HCT116 (cell line): Measurements from ENCODE around the gene SPTBN4. TPM values are rescaled to one million over a fixed set of nuclear protein-coding genes. Genes with fewer than 3 reads are reported as not detected.

Source experiments
- ATAC-seq: fragments of 200-7000 bp; cut with Tn5 transposase; 2 replicates; pipeline ENCODE4 v1.9.1; 2020; ENCODE audit warnings: mild to moderate bottlenecking, moderate library complexity
- BruUV-seq: library from RNA; stranded (reverse); fragments of 400-500 nt; replicated peaks from 2 replicates; lab custom pipeline; 2021; lab: Mats Ljungman, UMichigan
- CTCF ChIA-PET: fragments of 300-600 bp; sonication (Branson Sonifier 250); formaldehyde crosslinking; loops from one replicate; lab custom pipeline; 2021; ENCODE audit warnings: antibody characterized with exemption; lab: Charles Lee
- POLR2A ChIA-PET: fragments of 300-600, 350-600 bp; sonication (Branson Sonifier 250); formaldehyde crosslinking; loops from one replicate; lab custom pipeline; 2021; ENCODE audit warnings: antibody characterized with exemption; lab: Charles Lee
- RAD21 ChIA-PET, 2 experiments: fragments of 300-600 bp; sonication (Branson Sonifier 250); formaldehyde crosslinking; loops; one replicate each; lab custom pipeline; 2023; ENCODE audit warnings: low total read pairs in 2 of 2; ENCODE audit not compliant: uncharacterized antibody in 2 of 2, unreplicated experiment in 2 of 2, low non-redundant PET in 1 of 2; lab: Charles Lee
- DNase-seq: peaks from one replicate; pipeline ENCODE4 v3.0.0-alpha.2; 2010; ENCODE audit warnings: low read depth, low spot score
- H2AFZ ChIP-seq: fragments of 200-600 bp; shearing (Covaris generic), sonication (generic); 2 replicates; pipeline ENCODE4 v1.6.1; 2017; ENCODE audit warnings: low read depth, mixed run types, mixed read lengths, antibody characterized with exemption, low read length; ENCODE audit not compliant: poor library complexity, severe bottlenecking
- H3K27ac ChIP-seq: 2 replicates; pipeline ENCODE4 v1.5.1; 2012; ENCODE audit warnings: low read depth, low read length
- H3K27me3 ChIP-seq: fragments of 200-600 bp; sonication (generic); 2 replicates; pipeline ENCODE4 v1.6.1; 2016; ENCODE audit warnings: mixed run types, low read length, mixed read lengths; ENCODE audit not compliant: insufficient read depth
- H3K36me3 ChIP-seq, 2 experiments: fragments of 200-500 bp in 1 of 2; fragments of 200-600 bp in 1 of 2; sonication (Bioruptor generic) in 1 of 2; sonication (generic) in 1 of 2; 2 replicates each; pipeline versions ENCODE4 v1.5.1 to v1.6.1; 2014 to 2016; ENCODE audit warnings: low read length in 2 of 2, inconsistent platforms in 1 of 2, mixed read lengths in 1 of 2, mixed run types in 1 of 2; ENCODE audit not compliant: insufficient read depth in 2 of 2, control insufficient read depth in 1 of 2
- H3K4me1 ChIP-seq, 2 experiments: fragments of 200-600 bp in 1 of 2; sonication (generic) in 1 of 2; 2 replicates each; pipeline versions ENCODE4 v1.5.1 to v1.6.1; 2012 to 2017; ENCODE audit warnings: low read length in 2 of 2, inconsistent platforms in 1 of 2, mild to moderate bottlenecking in 1 of 2, mixed read lengths in 1 of 2, mixed run types in 1 of 2, moderate library complexity in 1 of 2; ENCODE audit not compliant: insufficient read depth in 2 of 2, control insufficient read depth in 1 of 2
- H3K4me2 ChIP-seq: fragments of 200-600 bp; sonication (generic); 2 replicates; pipeline ENCODE4 v1.6.1; 2017; ENCODE audit warnings: mixed run types, low read length, mixed read lengths
- H3K4me3 ChIP-seq, 2 experiments: fragments of 200-600 bp in 1 of 2; sonication (generic) in 1 of 2; replicated peaks in 1 of 2; 2 replicates each; pipeline ENCODE4 v1.5.1; 2011 to 2016; ENCODE audit warnings: low read length in 2 of 2, control low read depth in 1 of 2, low read depth in 1 of 2, mild to moderate bottlenecking in 1 of 2, mixed read lengths in 1 of 2, mixed run types in 1 of 2
- H3K79me2 ChIP-seq: fragments of 200-600 bp; sonication (generic); 2 replicates; pipeline ENCODE4 v1.6.1; 2017; ENCODE audit warnings: mild to moderate bottlenecking, mixed run types, low read length, moderate library complexity, mixed read lengths; ENCODE audit not compliant: insufficient read depth
- H3K9ac ChIP-seq: fragments of 200-600 bp; sonication (generic); 2 replicates; pipeline ENCODE4 v1.6.1; 2016; ENCODE audit warnings: low read length, mixed read lengths
- H3K9me2 ChIP-seq: fragments of 200-600 bp; sonication (generic), shearing (Covaris generic); 2 replicates; pipeline ENCODE4 v1.6.1; 2017; ENCODE audit warnings: mixed run types, mild to moderate bottlenecking, moderate library complexity; ENCODE audit not compliant: insufficient read depth
- H3K9me3 ChIP-seq, 2 experiments: fragments of 200-500 bp in 1 of 2; fragments of 200-600 bp in 1 of 2; sonication (Bioruptor generic) in 1 of 2; sonication (generic) in 1 of 2; 2 replicates each; pipeline ENCODE4 v1.6.1; 2014 to 2017; ENCODE audit warnings: low read length in 2 of 2, mixed read lengths in 2 of 2, inconsistent platforms in 1 of 2, low read depth in 1 of 2, mild to moderate bottlenecking in 1 of 2, mixed run types in 1 of 2, moderate library complexity in 1 of 2; ENCODE audit not compliant: control insufficient read depth in 1 of 2, insufficient read depth in 1 of 2
- H4K20me1 ChIP-seq: fragments of 200-600 bp; sonication (generic), shearing (Covaris generic); 2 replicates; pipeline ENCODE4 v1.6.1; 2017; ENCODE audit warnings: mixed run types, mild to moderate bottlenecking, moderate library complexity; ENCODE audit not compliant: insufficient read depth
- ATF3 ChIP-seq: IDR thresholded peaks from 2 replicates; pipeline ENCODE4 v1.6.1; 2012
- CEBPB ChIP-seq: IDR thresholded peaks from 2 replicates; pipeline ENCODE4 v1.6.1; 2012; ENCODE audit warnings: low read depth
- EGR1 ChIP-seq: IDR thresholded peaks from 2 replicates; pipeline ENCODE4 v1.6.1; 2012; ENCODE audit warnings: low read depth
- ELF1 ChIP-seq: IDR thresholded peaks from 2 replicates; pipeline ENCODE4 v1.6.1; 2012; ENCODE audit warnings: low read depth, borderline replicate concordance
- EZH2phosphoT487 ChIP-seq: fragments of 200-600 bp; IDR thresholded peaks from 2 replicates; pipeline ENCODE4 v1.6.1; 2018; ENCODE audit warnings: antibody characterized with exemption, borderline replicate concordance
- JUND ChIP-seq: IDR thresholded peaks from 2 replicates; pipeline ENCODE4 v1.6.1; 2012
- POLR2AphosphoS5 ChIP-seq: IDR thresholded peaks from 2 replicates; pipeline ENCODE4 v1.6.1; 2011; ENCODE audit warnings: mild to moderate bottlenecking, low read depth, low read length, moderate library complexity
- RAD21 ChIP-seq: IDR thresholded peaks from 2 replicates; pipeline ENCODE4 v1.6.1; 2012; ENCODE audit warnings: low read depth, mild to moderate bottlenecking
- REST ChIP-seq: IDR thresholded peaks from 2 replicates; pipeline ENCODE4 v1.6.1; 2012; ENCODE audit warnings: low read depth
- SIN3A ChIP-seq: IDR thresholded peaks from 2 replicates; pipeline ENCODE4 v1.6.1; 2012; ENCODE audit warnings: low read depth
- SP1 ChIP-seq: IDR thresholded peaks from 2 replicates; pipeline ENCODE4 v1.6.1; 2012; ENCODE audit warnings: low read depth
- YY1 ChIP-seq: IDR thresholded peaks from 2 replicates; pipeline ENCODE4 v1.6.1; 2011; ENCODE audit warnings: low read length, low read depth, moderate library complexity, mild to moderate bottlenecking; ENCODE audit not compliant: insufficient replicate concordance; ENCODE audit errors: extremely low read depth
- ZNF274 ChIP-seq: fragments of 200-500 bp; sonication (Bioruptor generic); IDR thresholded peaks from 2 replicates; pipeline ENCODE4 v1.6.1; 2014; ENCODE audit warnings: mild to moderate bottlenecking, low read depth, low read length, inconsistent platforms
- intact Hi-C: fragments of 100-400 bp; cut with micrococcal nuclease; formaldehyde crosslinking; loops from 2 replicates; pipeline ENCODE4 v1.10.0; 2022
- total RNA-seq: library from RNA; stranded (reverse); gene quantifications from one replicate; pipeline ENCODE4 v1.2.1, GENCODE V29; 2021; ENCODE audit not compliant: unreplicated experiment

The SPTBN4 gene
- total RNA-seq, 1 experiment from 2014 or later: 4.6 TPM

GRCh38 chr19:40523322-40524047 lies 56.7 kb downstream of the SPTBN4 start (continued):
- TF ChIP-seq CEBPB (no peak), SP1 (no peak), SIN3A (no peak), ZNF274 (no peak), JUND (no peak)

GRCh38 chr19:40524133-40524549 lies 57.3 kb downstream of the SPTBN4 start:
- no peaks in the 10 kb centered on the region for H3K27me3 ChIP-seq
- RAD21 ChIA-PET: no interaction called here
- peaks cover 10 to 29% of the 10 kb centered on the region in 2 experiments for H3K4me1 ChIP-seq
- no peaks in the 10 kb centered on the region for H3K9me2 ChIP-seq
- H3K36me3 ChIP-seq: no peaks in the 10 kb centered on the region
- H3K79me2 ChIP-seq: no peaks in the 10 kb centered on the region
- DNase-seq (no peak), ATAC-seq (no peak)
- no peaks in the 10 kb centered on the region for H3K9me3 ChIP-seq
- no peak overlapping the region for H3K9ac ChIP-seq
- no peak for TF ChIP-seq YY1
- TF ChIP-seq, all 23 proteins: peak for 0
- no peak overlapping the region for H3K27ac ChIP-seq
- peak overlapping the region; percentile 74 for H3K4me2 ChIP-seq
- POLR2A ChIA-PET: no interaction called here
- H4K20me1 ChIP-seq: no peaks in the 10 kb centered on the region
- 0 out of 4 replicates have a peak overlapping the region, but pooled peaks of 1 of the 2 experiments have one; percentile 51 for H3K4me3 ChIP-seq
- intact Hi-C loops: loop anchor here (5.0 to 10.0 kb wide), 3 partner anchors 73 to 379 kb away; no protein-coding TSS in a partner anchor
- no TSS peak for BruUV-seq
- CTCF ChIA-PET: interaction anchor here (0.8 to 1.8 kb wide), 8 partner anchors 11 to 219 kb away, joined by 3 to 19 read pairs (median 5); no protein-coding TSS in a partner anchor
- H2AFZ ChIP-seq: no peak overlapping the region

DNA sequence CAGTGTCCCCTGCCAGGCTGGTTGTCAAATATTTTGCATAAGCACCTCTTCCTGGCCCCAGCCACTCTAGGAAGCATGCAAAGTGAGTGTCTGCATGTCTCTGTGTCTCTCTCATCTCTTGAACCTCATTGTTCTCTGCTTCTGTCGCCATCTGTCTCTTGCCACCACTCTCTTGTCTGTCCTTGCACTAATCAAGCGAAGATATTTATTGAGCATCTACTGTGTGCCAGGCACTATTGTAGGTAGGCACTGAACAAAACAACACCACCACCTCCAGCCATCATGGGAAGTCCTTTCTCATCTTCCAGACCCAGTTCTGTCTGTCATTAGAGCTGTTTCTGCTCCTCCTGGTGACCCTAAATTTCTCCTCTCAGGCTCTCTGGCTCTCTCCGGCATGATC lies 57.9 kb downstream of the SPTBN4 start:
- RAD21 ChIA-PET: no interaction called here
- CTCF ChIA-PET: interaction anchor here (0.8 to 1.8 kb wide), 3 partner anchors 46 to 220 kb away, joined by 4 to 7 read pairs (median 7); no protein-coding TSS in a partner anchor
- no TSS peak for BruUV-seq
- Histone ChIP-seq H2AFZ (no peak overlapping the region), H3K4me2 (no peak overlapping the region), H3K27ac (no peak overlapping the region), H4K20me1 (no peaks in the 10 kb centered on the region), H3K9me3 (no peaks in the 10 kb centered on the region), H3K9me2 (no peaks in the 10 kb centered on the region), H3K36me3 (no peaks in the 10 kb centered on the region), H3K4me3 (no peak overlapping the region), H3K27me3 (no peaks in the 10 kb centered on the region), H3K9ac (no peak overlapping the region), H3K79me2 (no peaks in the 10 kb centered on the region), H3K4me1 (peaks cover 14 to 29% of the 10 kb centered on the region in 2 experiments)
- POLR2A ChIA-PET: no interaction called here
- ATAC-seq: no peak
- intact Hi-C loops: loop anchor here (5.0 to 10.0 kb wide), 3 partner anchors 73 to 380 kb away; no protein-coding TSS in a partner anchor
- DNase-seq: no peak
- TF ChIP-seq RAD21 (no peak), SP1 (no peak), EGR1 (no peak), POLR2AphosphoS5 (no peak), REST (no peak), EZH2phosphoT487 (no peak), ATF3 (no peak), ZNF274 (no peak), YY1 (no peak), ELF1 (no peak), JUND (no peak)
